Right lung (tissue), 10 donors: ENCODE measurements around the gene ACSL3. TPM values are rescaled to one million over a fixed set of nuclear protein-coding genes. Genes with fewer than 3 reads are reported as not detected.
"Not testable (repeated sequence)": the region's sequence is repeated elsewhere in the genome, so short reads cannot be mapped to it uniquely, and the experiment has no call there.

Experiments used
- DNase-seq, 2 donors: peaks; one replicate each; pipeline ENCODE4 v3.0.0-alpha.2; 2013
- long read RNA-seq, 8 donors: transcript quantifications; one replicate each; lab custom pipeline, GENCODE V29; 2026
- polyA plus RNA-seq, 5 donors: library from polyadenylated mRNA; unstranded; fragments of 120-200 nt; gene quantifications; one replicate each; pipeline versions ENCODE4 v1.2.1 to v1.2.3, GENCODE V29; 2013; ENCODE audit warnings: inconsistent platforms in 1 of 5, low replicate concordance in 1 of 5; ENCODE audit not compliant: insufficient read length in 5 of 5, insufficient read depth in 1 of 5

ACSL3 gene
- 10 to 100 TPM; 53.1 to 64.4 (median 56.1) TPM for polyA plus RNA-seq
- long read RNA-seq, donor 1, full-length matches to known transcripts: 8 of 8 reads
- long read RNA-seq, donor 1, partial matches to known transcripts: 0 of 8 reads
- long read RNA-seq, donor 1, other reads (novel, unspliced or antisense): 0 of 8 reads
- long read RNA-seq, donor 2, full-length matches to known transcripts: 13 of 13 reads
- long read RNA-seq, donor 2, partial matches to known transcripts: 0 of 13 reads
- long read RNA-seq, donor 2, other reads (novel, unspliced or antisense): 0 of 13 reads
- long read RNA-seq, donor 3, full-length matches to known transcripts: 10 of 10 reads
- long read RNA-seq, donor 3, partial matches to known transcripts: 0 of 10 reads
- long read RNA-seq, donor 3, other reads (novel, unspliced or antisense): 0 of 10 reads
- long read RNA-seq, donor 4, full-length matches to known transcripts: 4 of 4 reads
- long read RNA-seq, donor 4, partial matches to known transcripts: 0 of 4 reads
- long read RNA-seq, donor 4, other reads (novel, unspliced or antisense): 0 of 4 reads
- long read RNA-seq, donor 5, full-length matches to known transcripts: 7 of 12 reads
- long read RNA-seq, donor 5, partial matches to known transcripts: 5 of 12 reads
- long read RNA-seq, donor 5, other reads (novel, unspliced or antisense): 0 of 12 reads
- long read RNA-seq, donor 6, full-length matches to known transcripts: 8 of 8 reads
- long read RNA-seq, donor 6, partial matches to known transcripts: 0 of 8 reads
- long read RNA-seq, donor 6, other reads (novel, unspliced or antisense): 0 of 8 reads
- long read RNA-seq, donor 7, full-length matches to known transcripts: 3 of 17 reads
- long read RNA-seq, donor 7, partial matches to known transcripts: 14 of 17 reads
- long read RNA-seq, donor 7, other reads (novel, unspliced or antisense): 0 of 17 reads
- long read RNA-seq, donor 8, partial matches to known transcripts: 0 of 1 reads
- long read RNA-seq, donor 8, other reads (novel, unspliced or antisense): 0 of 1 reads

GRCh38 chr2:222860740-222861410, at the start of gene ACSL3:
TSS of gene ACSL3 (plus strand) at chr2:222861036. CDS start at chr2:222908773, 47,737 bp downstream.
- peak; percentile 94 to 95 for DNase-seq

- DNase-seq: no peak
These were observed 49.0 kb upstream of the ACSL3 start for GRCh38 chr2:222811828-222812227.

- DNase-seq: no peak
These were observed 47.5 kb upstream of the ACSL3 start for GRCh38 chr2:222813177-222813843.

GRCh38 chr2:222819722-222820333, 41.0 kb upstream of the ACSL3 start:
- DNase-seq: no peak

- no peak for DNase-seq
These were observed 37.5 kb upstream of the ACSL3 start for GRCh38 chr2:222823183-222823930.

GRCh38 chr2:222825031-222825430, 35.8 kb upstream of the ACSL3 start:
- DNase-seq: no peak

GRCh38 chr2:222827417-222827816, 33.4 kb upstream of the ACSL3 start:
- DNase-seq: no peak

GRCh38 chr2:222828572-222828971, 32.3 kb upstream of the ACSL3 start:
- DNase-seq: no peak

- no peak for DNase-seq
These were observed 30.7 kb upstream of the ACSL3 start for GRCh38 chr2:222830164-222830563.

GRCh38 chr2:222833410-222833809, 27.4 kb upstream of the ACSL3 start:
- no peak for DNase-seq

GRCh38 chr2:222835143-222835822, 25.6 kb upstream of the ACSL3 start:
- no peak for DNase-seq

- no peak for DNase-seq
These were observed 25.0 kb upstream of the ACSL3 start for GRCh38 chr2:222835823-222836151.

GRCh38 chr2:222837643-222838056, 23.2 kb upstream of the ACSL3 start:
- DNase-seq: no peak

GRCh38 chr2:222840060-222840802, 20.6 kb upstream of the ACSL3 start:
- DNase-seq: no peak

GRCh38 chr2:222842491-222843174, 18.2 kb upstream of the ACSL3 start:
- no peak for DNase-seq

- no peak for DNase-seq
These were observed 16.5 kb upstream of the ACSL3 start for GRCh38 chr2:222844323-222844722.

GRCh38 chr2:222845314-222845713, 15.5 kb upstream of the ACSL3 start:
- DNase-seq: not testable (repeated sequence)

- no peak for DNase-seq
These were observed 14.8 kb upstream of the ACSL3 start for GRCh38 chr2:222846003-222846402.
